GM18861 (cell line): ENCODE data around the gene CDK11A.
A peak's percentile ranks its signal among the peaks of the same experiment; 100 is the strongest.
"Not testable (repeated sequence)": the region's sequence is repeated elsewhere in the genome, so short reads cannot be mapped to it uniquely, and the experiment has no call there.

Experiments used
- ATAC-seq: cut with Tn5 transposase; IDR thresholded peaks from one replicate; pipeline ENCODE4 v1.9.1; 2021; ENCODE audit not compliant: unreplicated experiment

The CDK11A gene

DNA sequence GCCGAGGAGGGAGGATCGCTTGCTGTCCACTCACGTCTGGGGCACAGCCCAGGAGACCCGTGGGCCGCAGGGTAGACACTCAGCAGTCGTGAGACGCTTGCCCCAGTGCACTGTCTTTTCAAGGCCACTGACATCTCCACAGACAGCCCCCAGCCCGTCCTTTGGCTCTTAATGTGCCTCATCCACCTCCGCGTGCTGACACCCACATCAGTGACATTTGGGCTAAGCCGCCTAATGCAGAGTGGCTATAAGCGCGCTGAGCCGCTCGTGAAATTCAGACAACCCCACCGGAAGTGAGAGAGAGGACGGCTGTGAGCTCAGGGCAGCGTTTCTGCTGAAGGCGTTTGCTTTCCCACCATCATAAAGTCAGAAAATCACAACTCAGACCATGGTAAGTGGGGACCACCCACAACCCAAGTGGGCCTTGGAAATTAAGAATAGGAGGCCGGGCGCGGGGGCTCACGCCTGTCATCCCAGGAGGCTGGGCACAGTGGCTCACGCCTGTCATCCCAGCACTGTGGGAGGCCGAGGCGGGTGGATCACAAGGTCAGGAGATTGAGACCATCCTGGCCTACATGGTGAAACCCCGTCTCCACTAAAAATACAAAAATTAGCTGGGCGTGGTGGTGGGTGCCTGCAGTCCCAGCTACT, 40.0 kb downstream of the CDK11A start:
- ATAC-seq = no peak

DNA sequence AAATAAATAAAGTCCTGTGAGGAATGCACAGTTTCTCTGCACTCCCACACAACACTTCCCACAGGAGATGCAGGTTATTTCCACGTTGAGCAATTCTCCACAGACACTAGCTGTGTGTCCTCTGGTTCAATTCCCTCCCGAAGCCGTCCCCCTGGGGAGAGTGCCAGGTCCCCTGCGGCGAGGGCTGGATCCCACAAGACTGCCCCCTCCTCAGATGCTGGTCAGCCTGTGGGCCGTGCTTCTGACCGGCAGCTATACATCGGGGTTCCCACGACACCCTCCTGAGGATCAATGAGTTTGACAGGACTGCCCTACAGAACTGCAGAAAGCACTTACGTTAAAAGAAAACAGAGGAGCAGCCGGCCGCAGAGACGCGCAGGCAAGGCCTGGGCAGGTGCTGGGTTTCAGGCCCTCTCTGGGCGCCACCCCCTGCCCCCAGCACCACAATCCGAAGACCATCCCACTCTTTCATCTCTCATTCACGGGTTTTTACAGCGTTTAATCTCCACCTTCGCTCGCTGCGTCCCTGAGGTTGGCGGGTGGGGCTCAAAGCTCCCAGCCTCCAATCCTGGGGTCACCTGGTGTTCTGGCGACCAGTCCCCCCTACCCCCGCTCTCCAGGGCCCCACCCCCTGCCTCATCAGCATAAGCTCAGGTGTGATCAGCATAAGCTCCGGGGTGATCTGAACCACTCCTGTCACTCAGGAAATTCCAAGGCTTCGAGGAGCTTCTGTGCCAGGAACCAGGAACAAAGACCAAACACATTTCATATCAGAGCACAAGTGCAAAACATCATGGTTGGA, 40.9 kb downstream of the CDK11A start:
- no peak for ATAC-seq

DNA sequence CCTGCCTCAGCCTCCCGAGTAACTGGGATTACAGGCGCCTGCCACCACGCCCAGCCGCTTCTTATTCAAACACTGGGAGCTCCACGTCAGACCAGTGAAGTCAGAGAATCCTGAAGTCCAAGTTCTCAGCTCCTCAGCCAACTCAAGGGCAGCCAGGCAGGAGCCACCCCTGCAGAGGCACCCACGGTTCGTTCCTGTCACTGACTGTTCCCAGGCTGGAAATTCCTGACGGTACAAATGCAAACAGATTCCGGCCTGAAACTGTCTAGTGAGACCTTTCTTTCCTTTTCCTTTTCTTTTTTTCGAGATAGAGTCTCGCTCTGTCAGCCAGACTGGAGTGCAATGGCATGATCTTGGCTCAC, 43.3 kb downstream of the CDK11A start:
- no peak for ATAC-seq

DNA sequence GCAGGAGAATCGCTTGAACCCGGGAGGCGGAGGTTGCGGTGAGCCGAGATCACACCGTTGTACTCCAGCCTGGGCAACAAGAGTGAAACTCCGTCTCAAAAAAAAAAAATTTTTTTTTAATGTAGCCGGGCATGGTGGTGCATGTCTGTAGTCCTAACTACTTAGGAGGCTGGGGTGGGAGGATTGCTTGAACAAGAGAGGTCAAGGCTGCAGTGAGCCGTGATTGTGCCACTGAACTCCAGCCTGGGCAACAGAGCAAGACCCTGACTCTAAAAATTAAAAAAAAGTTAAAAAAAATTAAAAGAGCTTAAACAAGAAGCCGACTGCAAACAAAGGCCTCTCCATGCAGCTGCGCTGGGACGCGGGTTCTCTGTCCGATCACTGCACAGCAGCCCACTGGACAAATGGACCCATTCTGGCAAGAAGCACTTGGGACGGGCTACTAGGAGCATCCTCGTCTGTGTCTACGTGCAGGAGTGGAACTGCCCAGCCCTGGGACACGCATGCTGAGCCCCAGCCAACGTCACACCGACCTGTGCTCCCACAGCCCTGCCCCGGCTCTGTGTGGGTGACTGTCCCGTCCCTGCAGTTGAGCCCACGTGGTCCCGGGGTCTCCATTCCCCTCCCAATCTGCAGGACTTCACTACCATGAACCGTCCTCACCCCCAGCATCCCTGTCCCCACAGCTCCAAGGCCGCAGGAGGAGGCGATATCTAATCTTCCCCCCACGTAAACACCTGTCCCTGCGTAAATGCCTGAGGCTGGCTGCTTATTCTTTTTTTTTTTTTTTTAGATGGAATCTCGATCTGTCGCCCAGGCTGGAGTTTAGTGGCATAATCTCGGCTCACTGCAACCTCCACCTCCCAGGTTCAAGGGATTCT, 43.9 kb downstream of the CDK11A start:
- ATAC-seq = no peak

DNA sequence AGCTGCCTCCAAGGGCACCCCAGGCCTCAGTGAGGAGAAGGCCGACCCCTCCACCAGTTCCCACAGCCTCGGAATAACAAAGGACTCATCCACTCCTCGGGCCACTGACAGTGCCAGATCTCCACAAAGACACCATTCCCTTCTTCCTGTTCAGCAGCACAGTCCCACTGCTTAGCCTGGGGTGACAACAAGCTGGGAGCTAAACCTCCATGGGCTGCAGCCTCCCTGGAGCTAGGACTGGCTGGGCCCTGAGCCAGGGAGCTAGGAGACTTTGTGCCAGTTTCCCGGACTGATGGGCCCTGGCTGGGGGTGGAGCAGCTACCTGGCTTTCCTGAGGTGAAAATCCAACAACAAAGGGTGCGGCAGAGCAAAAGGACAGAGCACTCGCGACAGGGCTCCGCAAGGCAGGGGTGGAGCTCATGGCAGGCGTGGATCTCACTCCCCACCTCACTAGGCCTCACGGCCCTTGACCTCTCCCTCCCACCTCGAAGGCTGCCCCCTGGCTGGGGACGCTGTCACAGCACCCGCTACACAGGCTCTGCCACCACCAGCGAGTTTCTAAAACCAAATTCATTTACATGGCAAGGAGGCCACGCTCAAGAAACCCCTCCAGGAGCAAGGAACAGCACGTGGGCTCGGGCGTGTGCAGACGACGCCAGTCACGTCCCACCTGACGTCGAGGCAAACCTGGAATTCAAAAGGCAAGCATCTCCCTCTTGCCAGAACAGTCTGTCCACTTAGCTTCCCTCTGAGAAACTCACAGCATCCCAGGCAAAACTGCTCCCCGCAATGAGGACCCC, 45.4 kb downstream of the CDK11A start:
- no peak for ATAC-seq

DNA sequence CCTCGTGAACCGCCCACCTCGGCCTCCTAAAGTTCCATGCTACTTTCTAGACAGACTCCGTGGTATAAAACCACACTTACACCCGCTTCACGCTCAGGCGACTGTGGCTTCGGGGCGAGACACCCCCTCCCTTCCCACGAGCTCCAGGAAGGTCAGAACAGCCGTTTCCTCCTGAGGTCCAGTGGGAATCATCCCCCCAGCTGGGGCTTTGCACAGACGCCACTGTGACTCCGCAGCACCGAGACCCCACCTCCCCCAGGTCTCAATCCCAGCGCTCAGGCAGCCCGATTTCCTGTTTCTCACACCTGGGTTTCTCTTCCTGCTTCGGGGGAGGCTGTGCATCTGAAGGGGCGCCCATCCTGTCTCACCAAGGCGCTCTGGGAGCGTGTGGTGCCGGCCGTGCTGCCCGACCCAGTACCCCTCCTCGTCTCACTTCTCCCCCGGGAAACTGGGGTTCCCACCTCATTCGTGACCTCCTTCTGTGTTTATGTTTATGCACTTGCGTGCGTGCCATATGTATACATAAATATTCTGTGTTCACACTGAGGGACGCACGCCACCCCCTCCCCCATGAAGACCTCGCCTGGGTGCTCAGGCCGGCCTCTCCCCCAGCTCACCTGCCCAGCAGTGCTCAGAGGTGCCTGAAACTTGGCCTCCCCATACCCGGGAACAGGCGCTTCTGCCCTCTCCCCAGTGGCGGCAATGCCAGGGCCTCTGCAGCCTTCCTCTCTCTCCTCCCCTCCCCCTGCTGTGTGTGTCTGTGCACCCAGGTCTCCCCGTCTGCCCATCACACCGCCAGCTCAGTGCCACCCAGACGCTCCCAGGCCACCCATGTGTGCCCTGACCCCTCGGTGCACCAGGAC, 46.2 kb downstream of the CDK11A start:
- peak; percentile 60 for ATAC-seq

DNA sequence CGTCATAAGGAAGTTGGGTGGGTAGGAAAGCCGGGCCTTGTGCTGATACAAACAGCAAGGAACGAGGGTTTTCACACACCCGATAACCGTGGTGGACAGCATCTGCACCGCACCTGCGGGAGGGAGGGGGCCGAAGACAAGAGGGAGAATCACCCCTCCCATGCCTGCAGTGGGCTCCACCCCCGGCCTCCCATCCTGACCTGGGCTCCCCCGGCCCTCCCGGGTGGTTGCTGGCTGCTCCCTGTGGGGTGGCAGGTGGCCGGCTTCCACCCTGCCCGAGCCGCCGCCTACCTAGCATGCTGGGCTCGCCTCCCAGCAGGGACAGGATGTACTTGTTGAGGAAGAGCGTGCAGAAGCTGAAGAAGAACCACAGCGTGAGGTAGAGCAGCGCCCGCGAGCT, 48.1 kb downstream of the CDK11A start:
- ATAC-seq = not testable (repeated sequence)

DNA sequence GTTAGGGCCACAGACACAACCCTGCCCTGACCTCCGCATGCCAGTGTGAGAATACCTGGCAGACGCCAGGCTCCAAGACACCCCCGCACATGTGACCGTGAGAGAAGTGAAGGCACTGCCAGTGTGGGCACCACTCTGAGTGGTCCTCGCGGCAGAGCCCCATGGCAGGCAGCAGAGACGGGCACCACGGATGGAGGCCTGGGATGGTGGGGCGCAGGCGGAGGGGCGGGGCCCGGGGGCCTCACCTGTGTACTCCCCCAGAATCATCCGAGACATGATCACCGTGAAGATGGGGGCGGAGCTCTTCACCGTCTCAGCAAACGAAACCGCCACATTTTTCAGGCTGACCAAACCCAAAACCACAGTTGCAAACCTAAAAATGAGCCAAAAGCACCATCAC, 48.9 kb downstream of the CDK11A start:
- ATAC-seq = not testable (repeated sequence)

DNA sequence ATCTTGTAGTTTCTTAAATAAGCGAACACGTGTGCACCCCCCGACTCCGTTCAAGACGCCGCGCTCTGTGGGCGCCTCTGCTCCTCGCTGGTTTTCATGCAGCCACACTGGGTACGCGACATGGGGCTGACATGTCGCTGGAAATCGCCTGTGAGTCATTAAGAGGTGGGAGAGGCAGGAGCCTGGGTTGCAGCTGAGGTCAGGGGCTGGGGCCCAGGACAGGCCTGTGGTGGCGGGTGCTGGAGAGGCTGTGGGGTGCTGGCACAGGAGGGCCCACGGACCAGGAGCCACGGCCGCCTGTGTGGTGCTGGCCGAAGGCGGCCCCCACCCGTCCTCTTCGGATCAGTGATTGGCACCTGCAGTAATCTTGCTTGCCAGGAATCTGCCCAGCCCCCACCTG, 49.4 kb downstream of the CDK11A start:
- ATAC-seq = not testable (repeated sequence)

DNA sequence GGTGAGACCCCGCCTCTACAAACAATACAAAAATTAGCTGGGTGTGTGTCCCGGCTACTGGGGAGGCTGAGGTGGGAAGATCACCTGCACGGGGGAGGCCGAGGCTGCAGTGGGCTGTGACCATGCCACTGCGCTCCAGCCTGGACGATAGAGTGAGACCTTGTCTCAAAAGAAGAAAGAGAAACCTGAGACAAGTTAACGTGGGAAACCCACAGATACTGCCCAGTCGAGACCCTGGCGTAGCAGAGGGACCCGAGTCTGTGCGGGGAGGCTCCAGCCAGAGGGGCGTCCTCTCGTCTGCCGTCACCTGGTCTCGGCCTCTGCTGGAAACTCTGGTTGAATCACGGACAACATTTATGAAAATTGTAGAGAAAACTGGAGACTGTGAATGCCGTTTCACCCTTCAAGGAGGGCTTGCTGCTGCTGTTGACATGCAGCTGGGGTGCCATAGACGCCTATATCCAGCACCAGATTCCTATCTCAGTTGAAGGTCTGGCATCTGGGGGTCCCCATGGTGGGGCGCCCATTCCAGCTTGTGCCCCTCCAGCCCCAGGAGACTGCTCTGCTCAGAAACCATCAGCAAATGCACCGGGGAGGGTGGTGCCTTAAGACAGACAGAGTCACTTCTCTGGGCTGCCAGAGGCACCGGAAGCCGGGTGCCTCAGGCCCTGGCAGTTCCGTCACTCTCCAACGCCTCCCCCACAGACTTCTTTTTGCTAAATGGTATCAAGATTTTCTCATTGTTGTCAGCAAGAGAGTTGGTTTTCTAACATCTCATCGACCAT, 51.8 kb downstream of the CDK11A start:
- ATAC-seq = no peak

DNA sequence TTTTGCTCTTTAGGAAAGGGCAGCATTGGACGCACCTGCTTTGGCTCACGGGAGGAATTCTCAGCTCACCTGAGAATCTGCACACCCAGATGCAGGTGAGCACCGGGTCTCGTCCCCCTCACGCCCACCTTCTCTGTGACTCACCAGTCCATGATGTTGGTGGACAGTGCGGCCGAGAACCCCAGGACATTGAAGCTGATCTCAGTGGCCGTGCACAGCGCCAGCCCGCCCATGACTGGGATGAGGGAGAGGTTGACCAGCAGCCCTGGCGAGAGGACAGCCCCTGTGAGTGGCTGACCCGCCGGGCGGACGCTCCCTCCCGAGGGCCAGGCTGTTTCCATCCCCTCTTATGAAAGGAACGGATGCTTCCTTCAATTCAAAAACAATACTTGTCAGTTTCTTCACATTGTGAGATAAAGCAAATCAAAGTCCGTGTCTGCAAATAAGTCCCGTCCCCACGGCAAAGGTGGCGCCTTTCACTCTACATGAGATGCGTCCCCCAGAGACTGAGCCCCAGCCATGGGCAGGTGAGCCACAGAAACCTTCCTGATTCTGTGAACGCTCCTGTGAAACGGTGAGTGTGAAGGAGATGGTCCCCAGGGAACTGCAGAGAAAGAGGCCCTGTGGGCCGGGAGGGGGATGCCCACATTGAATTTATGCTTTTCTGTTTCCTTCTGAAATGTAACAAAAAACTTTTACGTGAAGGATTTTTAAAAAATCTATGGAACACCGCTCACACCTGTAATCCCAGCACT, 52.6 kb downstream of the CDK11A start:
- no peak for ATAC-seq

DNA sequence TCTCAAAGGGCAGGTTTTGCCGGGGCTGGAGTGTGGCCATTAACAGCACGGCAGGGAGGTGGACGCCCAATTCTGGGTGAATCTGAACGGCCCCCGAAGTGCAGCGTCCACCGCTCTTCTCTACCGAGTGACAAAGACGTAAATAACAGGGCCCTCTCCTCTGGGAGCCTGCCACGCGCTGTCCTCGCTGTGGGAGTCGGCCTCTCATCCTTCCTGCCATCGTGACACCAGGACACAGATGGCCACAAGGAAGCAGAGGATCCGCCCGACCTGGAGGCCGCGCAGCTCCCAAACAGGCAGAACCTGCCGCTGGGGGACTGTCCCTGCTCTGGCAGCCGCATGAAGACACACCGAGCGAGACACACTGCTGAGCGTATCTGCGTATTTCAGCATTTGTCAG, 53.3 kb downstream of the CDK11A start:
- no peak for ATAC-seq

DNA sequence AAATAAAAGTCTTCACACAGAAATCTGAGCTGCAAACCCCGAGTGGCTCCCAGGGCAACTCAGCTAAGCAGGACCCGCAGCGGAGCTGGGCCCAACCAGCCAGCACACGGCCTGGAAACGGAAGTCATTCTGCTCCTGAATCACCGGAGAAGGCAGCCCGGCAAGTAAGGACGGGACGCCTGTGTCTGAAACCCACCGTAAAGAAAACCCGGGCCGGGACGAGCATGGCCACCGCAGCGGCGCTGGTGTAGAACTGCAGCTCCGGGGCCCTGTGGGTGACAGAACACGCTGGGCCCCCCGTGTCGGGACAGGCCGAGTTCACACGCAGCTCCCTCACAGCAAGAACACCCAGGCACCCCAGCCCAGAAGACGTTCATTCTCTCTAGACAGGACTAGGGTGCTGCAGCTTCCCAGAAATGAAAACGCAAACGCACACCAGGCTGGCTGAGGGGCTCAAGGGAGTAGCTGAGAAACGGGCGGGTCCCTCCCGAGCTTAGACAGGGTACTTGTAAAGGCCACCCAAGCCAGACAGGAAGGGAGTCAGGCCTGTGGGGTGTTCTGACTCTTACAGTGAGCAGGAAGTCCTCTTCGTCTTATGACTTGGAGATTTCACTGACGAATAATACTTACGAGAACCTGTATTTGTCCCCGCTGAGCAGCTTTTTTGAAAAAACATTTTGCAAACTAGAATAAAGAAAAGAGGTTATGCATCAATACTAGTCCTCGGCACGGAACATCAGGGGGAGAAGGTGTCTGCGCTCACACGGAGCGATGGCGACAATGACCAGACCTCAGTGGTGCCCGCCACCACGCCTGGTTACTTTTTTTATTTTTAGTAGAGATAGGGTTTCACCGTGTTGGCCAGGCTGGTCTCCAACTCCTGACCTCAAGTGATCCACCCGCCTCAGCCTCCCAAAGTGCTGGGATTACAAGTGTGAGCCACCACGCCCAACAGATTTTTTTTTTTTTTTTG, 54.4 kb downstream of the CDK11A start:
- no peak for ATAC-seq

DNA sequence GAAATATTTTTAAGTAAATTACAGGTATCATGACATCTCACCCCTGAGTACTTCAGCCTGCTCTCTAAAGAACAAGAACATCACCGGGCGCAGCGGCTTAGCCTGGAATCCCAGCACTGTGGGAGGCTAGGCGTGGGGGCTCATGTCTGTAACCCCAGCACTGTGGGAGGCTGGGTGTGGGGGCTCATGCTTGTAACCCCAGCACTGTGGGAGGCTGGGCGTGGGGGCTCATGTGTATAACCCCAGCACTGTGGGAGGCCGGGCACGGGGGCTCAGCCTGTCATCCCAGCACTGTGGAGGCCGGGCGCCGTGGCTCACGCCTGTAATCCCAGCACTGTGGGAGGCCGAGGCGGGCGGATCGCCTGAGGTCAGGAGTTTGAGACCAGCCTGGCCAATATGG, 57.6 kb downstream of the CDK11A start:
- ATAC-seq = no peak

DNA sequence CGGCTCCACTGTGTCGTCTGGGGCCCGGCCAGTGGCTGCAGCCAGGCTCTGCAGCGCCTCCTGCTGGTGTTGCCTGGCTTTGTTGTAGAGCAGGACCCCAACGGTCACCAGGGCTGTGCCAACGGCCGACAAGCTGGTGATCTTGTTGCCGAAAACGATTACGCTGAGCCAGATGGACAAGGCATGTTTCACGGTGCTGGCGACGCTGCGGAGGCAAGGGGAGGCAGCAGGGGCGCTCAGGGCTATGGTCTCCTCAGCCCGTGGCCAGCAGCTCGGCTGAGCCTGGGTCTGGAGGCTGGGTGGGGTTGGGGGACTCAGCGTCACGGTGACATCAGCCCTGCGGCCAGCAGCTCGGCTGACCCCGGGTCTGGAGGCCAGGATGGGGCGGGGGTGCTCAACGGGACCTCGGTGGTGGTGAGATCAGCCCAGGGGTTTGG, 58.3 kb downstream of the CDK11A start:
- ATAC-seq = no peak

DNA sequence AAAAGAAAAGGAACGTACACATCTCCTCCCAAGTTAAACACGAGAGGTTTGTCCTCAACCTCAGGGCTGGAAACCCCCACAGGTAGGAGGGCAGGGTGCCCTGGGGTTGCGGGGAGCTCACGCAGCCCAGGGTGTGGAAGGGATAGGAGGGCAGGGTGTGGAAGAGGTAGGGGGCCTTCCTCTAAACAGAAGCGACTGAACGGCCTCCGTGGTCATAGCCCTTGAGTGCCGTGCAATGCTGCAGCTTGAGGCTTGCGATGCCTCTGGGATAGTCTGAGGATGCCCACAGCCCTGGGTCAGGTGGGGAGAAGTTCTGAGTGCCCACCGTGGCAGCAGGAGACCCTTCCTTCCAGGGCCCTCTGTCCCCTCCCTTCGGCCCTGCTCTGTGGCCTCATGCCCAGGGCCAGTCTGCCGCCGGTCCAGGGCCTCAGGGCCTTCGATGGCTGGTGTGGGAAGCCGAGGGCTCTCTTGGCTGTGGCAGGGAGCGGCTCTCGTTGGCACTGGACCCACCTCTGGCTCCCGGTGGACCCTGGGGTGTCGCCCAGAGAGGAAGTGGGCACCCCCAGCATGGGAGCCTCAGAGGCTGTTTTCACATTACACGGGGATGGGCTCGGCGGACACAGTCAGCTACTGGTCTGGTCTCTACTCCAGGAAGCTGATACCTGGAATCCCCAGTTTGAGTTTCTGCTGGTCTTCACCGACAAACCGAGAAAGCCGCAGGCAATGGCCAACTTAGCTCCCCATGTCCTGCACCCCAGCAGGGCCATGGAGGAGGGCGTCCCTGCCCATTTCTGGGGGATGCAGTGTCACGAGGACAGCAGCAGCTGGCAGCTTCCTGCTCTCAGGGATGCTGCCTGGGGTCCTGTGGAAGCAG, 59.0 kb downstream of the CDK11A start:
- ATAC-seq = no peak
